Skin of body (tissue), 2 donors: ENCODE results near the gene ARMH4. TPM values are rescaled to one million over a fixed set of nuclear protein-coding genes. Genes with fewer than 3 reads are reported as not detected.
"Not testable (repeated sequence)": the region's sequence is repeated elsewhere in the genome, so short reads cannot be mapped to it uniquely, and the experiment has no call there.

ENCODE experiments used
- DNase-seq: peaks from one replicate; lab custom pipeline; 2025; lab: John Stamatoyannopoulos, UW
- total RNA-seq: library from RNA; depleted of rRNA; stranded (reverse); fragments of >200 nt; gene quantifications from one replicate; pipeline ENCODE4 v1.2.3, GENCODE V29; 2014

The ARMH4 gene
- total RNA-seq, 1 donor from 2014 or later: 13.8 TPM

DNA sequence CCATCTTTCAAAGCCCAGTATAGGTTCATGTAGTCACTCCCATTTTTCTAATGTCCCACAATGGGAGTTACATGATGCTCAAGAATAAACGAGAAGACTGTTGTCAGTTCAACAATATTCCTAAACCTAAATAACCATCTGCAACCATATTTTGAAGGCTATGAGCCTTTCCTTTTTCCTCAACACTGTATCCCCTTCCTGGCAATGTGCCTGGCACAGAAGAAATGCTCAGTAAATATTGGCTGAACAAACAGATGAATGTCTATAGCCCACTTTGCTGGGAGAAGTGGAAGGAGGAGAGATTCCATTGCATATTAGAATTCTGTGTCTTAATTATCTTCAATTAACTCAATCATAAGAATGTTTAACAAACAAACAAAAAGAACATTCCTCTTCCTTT lies 6.1 kb downstream of the ARMH4 start:
- no peak for DNase-seq

DNA sequence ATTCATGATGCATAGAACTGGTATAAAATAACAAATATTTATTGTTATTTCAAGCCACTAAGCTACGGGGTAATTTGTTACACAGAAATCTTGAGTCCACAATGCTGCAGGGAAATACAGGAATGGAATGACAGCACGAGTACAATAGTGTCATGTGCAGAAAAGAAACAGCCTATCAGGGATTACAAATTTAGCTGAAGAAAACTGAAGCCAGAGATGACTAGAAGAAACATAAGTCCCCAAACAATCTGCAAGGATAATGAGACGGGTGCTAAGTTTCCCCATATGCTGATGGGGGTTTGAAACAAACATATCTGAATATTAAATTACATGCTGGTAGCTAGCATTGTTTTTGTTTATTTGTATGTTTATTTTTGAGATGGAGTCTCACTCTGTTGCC lies 8.9 kb downstream of the ARMH4 start:
- no peak for DNase-seq

DNA sequence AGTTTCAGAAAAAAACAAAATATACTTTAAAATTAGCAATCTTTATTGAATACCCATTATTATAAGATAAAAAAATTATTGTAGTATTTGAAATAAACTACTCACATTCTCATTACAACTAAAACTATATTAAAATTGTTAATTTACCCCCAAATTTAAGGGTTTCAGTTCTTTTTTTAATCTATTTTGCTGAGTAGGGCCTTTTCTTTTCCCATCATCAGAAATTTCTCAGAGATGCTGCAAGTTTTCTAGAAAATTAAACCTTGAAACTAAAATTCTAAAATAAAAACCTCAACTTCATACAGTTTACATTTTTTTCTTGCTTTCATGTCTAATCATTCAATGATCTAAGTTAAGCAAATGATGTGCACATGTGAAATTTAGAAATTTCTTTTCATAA lies 10.1 kb downstream of the ARMH4 start:
- DNase-seq: no peak

DNA sequence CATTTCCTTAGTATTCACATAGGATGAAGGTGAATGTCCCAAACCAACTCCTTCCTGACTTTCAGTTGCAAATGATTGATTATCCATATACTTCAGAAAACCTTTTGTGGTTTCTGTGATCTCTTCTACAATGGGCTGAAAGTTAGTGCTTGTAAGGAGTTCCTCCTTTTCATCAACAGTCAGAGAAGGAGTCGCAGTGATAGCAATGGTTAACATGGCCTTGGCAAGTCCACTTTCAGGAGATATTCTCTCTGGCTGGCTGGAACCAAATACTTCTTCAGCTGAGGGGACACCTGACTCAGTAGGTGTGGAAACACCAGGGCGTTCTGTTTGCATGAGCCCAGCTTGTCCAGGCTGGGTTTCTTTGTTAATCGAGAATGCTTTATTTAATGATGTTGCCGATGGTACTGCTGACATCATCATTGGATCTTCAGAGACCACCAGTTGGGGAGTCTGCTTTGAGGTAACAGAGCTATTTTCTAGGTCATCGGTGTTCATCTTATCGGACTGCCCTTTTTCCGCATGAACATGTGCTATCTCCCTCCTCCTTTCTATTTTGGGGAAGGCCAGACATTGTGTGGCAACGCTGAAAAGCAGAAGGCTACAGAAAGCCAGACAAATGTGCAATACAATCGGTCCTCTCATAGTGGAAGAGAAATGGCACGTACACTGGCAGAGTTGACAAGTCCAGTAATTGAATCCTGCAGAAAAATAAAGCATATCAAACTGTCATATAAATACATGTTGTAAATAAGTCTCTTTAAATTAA lies 13.1 kb downstream of the ARMH4 start:
- no peak for DNase-seq

DNA sequence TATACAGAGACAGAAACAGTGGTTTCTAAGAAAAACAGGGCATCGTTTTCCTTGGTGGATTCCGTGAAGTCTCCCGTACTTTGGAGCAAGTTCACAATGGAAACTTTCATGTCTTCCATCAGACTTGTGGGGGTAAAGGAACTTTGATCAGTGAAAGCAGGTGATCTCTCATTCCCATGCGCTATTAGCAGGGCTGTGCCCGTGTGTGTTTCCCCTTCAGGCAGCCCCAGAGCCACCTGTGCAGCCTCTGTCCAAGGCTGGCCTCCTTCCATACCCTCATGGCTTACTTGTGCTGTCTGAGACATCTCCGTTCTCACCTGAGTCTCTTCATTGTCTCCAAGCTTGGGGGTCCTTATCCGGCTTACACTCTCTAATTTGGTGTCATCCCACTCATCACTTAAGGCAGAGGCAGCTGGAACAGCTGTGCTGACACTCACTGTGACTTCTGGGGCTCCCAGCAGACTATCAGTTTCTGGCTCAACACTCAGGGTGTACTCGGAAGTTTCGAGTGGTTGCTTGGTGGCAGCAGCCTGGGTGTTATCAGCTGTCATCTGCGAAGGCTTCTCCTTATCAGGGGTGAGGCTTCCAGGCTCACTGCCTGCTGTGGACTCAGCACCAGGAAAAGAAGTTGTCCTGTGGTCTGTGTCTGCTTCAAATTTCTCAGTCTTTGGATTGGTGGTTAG lies 13.8 kb downstream of the ARMH4 start:
- DNase-seq: no peak

DNA sequence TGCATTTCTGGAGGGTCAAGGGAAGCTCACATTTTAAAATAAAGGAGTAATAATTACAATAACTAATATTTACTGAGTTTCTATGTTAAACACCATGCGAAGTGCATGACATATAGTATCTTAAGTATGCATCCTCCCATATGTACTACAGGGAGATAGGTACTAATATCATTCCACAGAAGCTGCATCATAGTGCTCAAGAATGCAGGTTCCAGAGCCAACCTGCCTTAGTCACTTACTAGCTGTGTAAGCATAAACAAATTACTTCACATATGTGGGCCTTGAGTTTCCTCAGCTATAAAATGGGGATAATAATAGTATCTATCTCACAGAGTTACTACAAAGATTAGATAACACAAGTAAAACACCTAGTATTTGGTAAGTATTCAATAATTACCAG lies 18.3 kb downstream of the ARMH4 start:
- no peak for DNase-seq

DNA sequence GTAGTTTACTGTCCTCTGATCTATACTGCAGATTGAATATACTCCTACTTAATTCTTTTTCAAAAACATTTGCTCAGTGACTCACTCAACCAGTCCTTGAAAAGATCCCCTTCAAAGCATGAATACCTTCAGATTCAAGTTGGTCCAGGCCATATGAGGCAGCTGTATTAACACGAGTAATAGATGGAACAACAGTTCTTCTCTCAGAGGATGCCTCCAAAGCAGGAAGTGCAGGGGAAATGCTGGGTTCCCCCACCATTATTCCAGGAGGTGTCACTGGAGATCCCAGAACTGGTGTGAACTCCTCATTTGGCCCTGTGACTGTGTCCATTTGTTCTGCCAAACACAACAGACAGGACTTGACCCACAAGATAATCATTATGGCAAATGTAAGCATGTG lies 20.6 kb downstream of the ARMH4 start:
- no peak for DNase-seq

DNA sequence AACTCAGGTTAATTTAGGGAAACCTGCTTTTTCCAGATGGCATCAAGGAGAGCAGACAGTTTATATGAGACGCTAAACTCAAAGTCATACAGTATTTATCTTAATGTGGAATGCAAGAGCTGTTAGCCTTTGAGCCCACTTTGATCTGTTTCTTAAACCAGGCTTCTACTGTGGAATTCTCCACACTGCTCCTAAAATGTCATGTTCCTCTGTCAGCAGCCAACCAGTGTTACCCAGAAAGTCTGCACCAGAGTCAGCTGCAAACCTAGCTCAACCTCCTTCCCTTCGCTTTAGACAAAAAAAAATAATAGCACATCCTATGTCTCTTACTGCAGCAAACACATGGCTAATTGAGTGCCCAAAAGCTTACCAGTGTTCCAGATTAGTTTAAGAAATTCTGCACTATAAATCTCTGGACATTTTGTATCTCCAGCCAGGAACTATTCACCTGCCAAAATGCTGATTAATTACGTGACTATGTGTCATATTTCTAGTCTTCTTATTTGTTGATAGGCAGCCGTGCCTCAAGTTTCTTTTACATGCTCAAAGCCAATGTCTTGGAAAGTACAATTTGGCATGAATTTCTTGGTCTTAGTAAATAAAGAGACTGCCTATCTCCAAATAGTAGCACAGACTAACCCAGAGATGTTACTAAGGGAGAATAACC lies 21.8 kb downstream of the ARMH4 start:
- DNase-seq: no peak

DNA sequence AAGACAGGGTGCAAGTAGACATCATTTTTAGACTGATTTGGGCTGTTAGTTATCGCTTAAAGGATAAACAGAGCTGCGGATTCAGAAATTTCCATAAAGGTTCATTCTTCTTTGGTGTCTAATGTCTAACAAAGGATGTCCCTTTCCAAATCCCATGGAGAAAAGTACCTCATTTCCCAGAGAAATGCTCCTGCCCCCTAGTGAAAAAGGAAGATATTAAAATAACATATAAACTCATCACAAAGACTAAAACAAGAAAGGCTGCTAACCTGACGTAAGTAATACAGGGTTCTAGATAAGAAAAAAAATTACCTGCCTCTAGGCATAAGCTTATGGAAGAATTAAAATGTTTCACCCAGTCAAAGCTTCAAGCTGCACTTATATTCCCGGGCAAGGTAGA lies 22.8 kb downstream of the ARMH4 start:
- DNase-seq: no peak

DNA sequence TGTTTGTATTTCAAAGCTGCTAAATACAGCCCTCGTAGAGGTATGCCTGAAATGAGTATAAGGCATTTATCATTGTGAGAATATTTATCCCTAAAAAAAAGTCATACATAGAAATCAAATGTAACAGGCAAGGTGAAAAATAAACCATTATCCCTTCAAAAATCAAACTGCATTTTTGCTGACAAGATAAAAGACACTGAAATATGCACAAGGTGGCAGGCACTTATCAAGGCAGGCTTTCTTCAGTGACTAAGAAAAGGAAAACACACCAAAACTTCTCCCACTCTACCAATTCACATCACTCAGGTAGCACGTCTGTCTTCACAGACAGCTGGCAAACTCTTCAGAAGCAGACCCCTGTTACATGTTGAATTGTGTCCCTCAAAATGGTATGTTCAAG lies 23.6 kb downstream of the ARMH4 start:
- no peak for DNase-seq

DNA sequence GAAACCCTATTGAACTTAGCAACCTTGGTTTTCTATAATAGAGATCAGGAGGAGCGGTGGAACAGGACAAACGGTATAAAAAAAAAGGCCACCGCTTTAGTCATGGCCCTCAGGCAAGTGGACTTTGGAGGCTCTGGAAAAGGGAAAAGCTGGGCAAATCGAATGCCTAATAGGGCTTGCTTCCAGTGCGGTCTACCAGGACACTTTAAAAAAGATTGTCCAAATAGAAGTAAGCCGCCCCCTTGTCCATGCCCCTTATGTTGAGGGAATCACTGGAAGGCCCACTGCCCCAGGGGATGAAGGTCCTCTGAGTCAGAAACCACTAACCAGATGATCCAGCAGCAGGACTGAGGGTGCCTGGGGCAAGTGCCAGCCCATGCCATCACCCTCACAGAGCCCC lies 29.5 kb downstream of the ARMH4 start:
- DNase-seq: not testable (repeated sequence)

DNA sequence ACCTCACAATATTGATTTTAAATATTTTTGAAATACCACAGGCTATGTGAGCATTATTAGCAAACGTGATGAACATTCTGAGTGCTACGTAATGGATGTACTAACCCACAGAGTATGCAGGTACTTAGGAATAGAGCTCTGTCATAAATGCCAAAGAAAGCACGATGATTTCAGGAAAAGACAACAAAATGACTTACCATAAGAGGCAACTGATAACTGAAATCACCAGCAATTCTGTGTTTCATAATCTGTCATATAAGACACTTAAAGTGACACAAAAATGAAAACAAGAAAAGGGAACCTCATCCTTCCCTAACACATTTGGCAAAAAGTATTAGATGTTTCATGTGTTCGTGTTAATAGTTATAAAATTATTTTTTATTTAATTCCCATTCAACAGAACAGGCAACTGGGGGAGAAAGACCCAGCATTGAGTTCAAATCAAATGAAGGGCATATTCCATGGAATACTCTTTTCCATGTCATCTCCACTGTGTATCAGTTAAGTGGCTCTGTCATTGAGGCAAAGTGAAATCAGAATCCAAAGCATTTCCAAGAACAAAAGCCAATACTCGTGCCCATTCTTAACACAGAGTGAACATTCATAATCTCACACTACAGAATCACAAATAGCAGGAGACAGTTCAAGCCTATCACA lies 30.4 kb downstream of the ARMH4 start:
- no peak for DNase-seq

DNA sequence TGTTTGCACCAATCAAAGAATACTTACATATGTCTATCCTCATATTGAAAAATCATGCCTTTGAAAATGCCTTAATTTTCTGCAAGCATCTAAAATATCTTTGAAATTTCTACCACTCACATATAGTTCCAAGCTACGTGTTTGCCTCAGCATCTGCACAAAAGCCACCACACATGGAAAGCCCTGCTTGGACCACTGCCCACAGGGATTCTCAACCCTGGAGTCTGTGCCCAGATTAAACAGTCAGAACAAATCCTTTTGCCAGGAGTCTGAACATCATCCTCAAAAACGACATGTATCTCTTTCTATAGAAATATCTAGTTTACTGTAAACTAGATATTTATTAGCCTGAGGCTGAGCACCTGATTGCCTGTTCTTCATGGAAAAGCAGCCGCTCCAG lies 32.6 kb downstream of the ARMH4 start:
- no peak for DNase-seq

DNA sequence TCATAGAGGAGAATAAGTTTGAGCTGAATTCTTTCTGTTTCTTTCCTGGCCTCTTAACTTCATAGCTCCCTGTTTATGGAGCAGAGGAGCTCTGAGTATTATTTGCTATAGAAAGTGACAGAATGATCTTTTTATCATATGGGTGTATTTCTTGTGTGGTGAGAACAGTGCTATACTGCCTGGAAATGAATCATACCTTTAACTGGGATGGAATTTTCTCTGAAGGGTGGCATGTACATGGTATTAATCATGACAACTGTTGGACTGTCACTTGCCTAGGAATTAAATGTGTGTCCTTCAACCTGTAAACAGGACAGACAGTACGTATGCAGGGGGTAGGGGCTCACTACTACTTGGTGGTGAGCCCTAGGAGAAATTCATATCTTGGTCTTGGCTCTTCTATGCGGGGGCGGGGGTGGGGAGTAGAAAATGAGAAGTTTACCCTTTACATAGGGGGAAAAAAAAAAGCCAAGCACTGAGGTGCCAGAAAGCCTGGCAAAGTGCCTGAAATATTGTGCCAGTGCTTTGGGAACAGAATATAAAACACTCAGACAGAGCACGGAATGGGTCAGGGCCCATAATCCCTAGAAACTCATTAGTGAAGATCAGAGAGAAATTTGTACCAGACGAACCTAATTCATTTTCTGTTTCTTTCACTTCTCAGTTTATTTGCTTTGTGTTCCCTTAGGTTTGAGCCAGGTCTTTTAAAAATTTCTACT lies 33.8 kb downstream of the ARMH4 start:
- DNase-seq: no peak

DNA sequence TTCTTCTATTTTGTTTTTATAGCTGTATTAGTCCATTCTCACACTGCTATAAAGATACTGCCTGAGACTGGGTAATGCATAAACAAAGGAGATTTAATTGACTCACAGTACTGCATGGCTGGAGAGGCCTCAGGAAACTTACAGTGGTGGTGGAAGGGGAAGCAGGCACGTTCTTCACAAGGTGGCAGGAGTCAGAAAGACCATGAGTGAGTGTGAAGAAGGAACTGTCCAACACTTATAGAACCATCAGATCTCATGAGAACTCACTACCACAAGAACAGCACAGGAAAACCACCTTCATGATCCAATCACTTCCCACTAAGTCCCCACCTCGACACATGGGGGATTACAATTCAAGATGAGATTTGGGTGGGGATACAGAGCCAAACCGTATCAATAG lies 42.3 kb downstream of the ARMH4 start:
- no peak for DNase-seq

DNA sequence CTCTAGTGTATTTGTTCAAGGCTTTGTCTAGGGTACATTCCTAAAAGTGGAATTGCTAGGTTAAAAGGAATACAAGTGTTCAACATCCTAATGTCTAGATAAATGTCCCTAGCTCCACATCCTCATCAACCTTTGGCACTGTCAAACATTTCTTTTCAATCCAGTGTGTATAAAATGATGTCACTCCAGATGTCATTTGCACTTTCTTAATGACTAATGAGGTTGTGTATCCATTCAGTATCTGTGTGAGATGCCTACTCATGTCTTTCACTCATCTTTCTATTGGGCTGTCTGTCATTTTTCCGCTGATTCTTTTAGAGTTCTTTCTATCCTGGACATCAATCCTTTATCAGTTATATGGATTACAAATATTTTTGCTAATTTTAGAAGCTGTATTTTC lies 43.3 kb downstream of the ARMH4 start:
- DNase-seq: no peak

DNA sequence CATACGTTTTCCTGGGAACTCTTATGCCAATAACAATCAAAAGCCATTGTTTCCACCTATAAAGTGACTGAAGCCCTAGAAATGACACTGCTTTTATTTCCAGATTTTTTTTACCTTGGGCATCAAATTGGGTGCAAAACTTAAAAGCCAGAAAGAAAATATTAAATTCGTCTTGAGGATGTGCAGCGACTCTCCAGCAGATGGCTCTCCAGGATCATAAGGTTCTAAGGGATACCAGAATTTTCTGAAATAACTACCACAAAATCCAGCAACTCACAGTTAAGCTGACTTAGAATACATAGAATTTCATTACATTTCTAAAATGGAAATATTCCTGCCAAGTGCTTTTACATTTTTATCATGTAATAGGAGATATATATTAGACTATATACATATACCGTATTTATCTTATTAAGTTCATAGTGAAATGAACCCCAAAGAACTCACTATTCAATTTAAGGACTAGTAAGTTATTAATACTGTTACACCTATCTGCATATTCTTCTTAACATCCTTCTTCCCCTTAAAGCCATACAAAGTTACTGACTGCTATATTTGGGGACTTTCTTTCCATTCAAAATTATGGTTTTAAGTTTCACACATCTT lies 44.0 kb downstream of the ARMH4 start:
- DNase-seq: peak; percentile 18

DNA sequence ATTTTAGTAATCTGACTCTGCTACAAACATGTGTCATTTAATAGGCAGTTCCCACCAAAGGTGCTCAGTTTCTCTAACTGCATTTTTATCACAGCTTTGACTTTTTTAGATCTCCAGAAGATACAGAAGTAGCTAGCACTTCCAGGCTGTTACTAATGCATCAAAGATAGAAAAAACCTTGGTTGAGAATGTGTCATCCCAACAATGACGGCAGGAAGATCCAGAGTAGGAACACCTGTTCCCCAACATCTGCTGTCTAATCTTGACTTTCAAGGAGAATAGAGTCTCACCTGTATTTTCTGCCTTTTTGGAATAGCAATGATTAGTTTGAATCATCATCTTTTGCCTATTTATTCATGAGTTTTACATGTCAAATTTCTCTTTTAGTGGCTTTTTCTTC lies 45.0 kb downstream of the ARMH4 start:
- no peak for DNase-seq

DNA sequence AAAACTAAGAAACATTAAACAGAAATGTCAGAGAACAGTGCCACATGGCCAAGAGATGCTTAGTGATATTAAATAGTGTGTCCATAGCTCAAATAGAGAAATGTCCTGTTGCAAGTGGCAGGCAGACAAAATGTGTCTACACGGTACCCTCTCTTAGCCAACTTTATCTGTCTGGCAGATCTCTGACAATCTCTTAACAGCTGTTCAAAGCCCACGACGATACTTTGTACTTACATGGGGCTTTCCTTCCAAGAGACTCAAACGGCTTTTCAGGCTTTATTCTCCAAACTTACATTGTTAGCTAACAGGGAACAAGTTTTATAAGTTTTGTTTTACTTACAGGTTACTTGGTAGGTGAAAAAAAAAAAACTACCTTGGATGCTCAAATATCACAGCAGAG lies 45.6 kb downstream of the ARMH4 start:
- DNase-seq: no peak

DNA sequence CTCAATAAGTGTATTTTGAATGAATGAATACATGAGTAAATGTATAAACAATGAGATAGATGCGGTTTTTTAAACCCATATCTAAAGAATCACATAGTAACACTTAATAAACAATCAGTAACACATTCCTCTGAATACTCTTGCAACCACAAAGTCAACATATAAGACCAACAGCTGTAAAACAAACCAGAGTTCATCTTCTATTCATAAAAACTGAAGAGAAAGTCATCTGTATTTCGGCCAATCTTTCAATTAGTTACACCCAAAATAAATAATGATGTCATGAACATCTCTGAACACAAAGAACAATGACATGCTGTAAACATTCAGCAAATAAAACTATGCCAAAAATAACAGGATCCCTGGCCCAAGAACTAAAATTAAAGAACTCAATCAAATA lies 47.2 kb downstream of the ARMH4 start:
- DNase-seq: peak; percentile 64

DNA sequence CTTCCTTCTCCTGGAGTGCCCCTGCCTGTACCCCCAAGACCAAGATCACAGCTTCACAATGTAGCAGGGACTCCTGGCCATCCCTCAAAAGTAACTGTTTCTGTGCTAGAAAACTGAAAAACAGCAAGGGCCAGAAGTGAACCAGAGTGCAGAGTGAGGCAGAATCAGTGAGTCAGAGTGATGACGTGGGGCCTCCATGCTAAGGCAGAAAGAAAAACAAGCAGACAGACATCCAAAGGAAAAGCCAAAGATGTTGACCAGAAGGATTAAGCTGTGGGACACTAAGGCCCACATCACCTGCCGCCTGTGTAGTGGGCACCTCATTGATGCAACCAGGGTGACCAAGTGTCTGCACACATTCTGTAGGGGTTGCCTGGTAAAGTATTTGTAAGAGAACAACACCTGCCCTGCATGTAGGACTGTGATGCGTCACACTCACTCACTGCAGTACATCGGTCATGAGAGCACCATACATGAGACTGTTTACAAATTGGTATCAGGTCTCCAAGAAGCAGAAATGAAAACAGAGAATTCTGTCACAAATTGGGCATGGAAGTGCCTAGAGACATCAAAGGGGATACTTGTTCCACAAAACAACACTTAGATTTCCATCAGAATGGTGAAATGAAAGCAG lies 51.2 kb downstream of the ARMH4 start:
- DNase-seq: no peak
